HAP-1 (cell line): ENCODE measurements around the gene PTGER4.
"Not testable (repeated sequence)": the region's sequence is repeated elsewhere in the genome, so short reads cannot be mapped to it uniquely, and the experiment has no call there.

Experiments used
- DNase-seq, 2 experiments: peaks; one replicate each; pipeline ENCODE4 v3.0.0-alpha.2; 2016 to 2020; ENCODE audit warnings: low spot score in 2 of 2
- H3K27me3 ChIP-seq: fragments of 250-450 bp; sonication (Bioruptor Pico); 2 replicates; pipeline ENCODE4 v1.5.1; 2020; ENCODE audit warnings: low read depth, mild to moderate bottlenecking, moderate library complexity
- H3K36me3 ChIP-seq: fragments of 250-450 bp; sonication (Bioruptor Pico); replicated peaks from 2 replicates; pipeline ENCODE4 v1.5.1; 2020; ENCODE audit warnings: mild to moderate bottlenecking
- H3K4me1 ChIP-seq: fragments of 250-450 bp; sonication (Bioruptor Pico); 2 replicates; pipeline ENCODE4 v1.5.1; 2020; ENCODE audit warnings: mild to moderate bottlenecking
- H3K4me3 ChIP-seq: fragments of 250-450 bp; sonication (Bioruptor Pico); 2 replicates; pipeline ENCODE4 v1.5.1; 2020; ENCODE audit warnings: mild to moderate bottlenecking, moderate library complexity
- H3K9me3 ChIP-seq: fragments of 250-450 bp; sonication (Bioruptor Pico); 2 replicates; pipeline ENCODE4 v1.5.1; 2020; ENCODE audit warnings: mild to moderate bottlenecking, moderate library complexity
- in situ Hi-C: fragments of 300-500 bp; cut with MboI; formaldehyde crosslinking; loops from 3 replicates; pipeline ENCODE4 v1.14.3; 2020; ENCODE audit warnings: low sequenced_read_pairs, inconsistent platforms, mixed read lengths

The PTGER4 gene

DNA sequence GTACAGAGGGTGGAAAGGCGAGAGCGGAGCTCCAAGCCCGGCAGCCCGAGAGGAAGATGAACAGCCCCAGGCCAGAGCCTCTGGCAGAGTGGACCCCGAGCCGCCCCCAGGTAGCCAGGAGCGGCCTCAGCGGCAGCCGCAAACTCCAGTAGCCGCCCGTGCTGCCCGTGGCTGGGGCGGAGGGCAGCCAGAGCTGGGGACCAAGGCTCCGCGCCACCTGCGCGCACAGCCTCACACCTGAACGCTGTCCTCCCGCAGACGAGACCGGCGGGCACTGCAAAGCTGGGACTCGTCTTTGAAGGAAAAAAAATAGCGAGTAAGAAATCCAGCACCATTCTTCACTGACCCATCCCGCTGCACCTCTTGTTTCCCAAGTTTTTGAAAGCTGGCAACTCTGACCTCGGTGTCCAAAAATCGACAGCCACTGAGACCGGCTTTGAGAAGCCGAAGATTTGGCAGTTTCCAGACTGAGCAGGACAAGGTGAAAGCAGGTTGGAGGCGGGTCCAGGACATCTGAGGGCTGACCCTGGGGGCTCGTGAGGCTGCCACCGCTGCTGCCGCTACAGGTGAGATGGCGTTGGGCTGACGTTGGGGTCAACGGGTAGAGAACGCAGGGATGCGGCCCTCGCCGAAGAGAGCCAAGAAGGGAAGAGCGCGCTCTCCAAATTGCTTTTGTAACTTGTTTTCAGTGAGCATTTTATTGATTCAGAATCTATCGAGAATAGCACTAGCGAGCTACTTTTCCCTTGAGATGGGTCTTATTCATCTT, at the start of gene PTGER4:
TSS of gene PTGER4 (plus strand) at position 3 of the 769 bp plus-strand sequence. CDS start 1,079 bp downstream, outside the sequence.
- no peak for DNase-seq
- no peaks in the 10 kb centered on the region for H3K9me3 ChIP-seq
- peaks cover 4% of the 10 kb centered on the region; the same call in 1 of the 2 replicates for H3K4me1 ChIP-seq
- H3K27me3 ChIP-seq, result no peaks in the 10 kb centered on the region
- in situ Hi-C loops, result loop anchor here (25.0 kb wide), 3 partner anchors 743 to 1093 kb away; no protein-coding TSS in a partner anchor
- H3K36me3 ChIP-seq, result no peaks in the 10 kb centered on the region
- H3K4me3 ChIP-seq, result peak within 1 kb of the TSS; percentile 64

DNA sequence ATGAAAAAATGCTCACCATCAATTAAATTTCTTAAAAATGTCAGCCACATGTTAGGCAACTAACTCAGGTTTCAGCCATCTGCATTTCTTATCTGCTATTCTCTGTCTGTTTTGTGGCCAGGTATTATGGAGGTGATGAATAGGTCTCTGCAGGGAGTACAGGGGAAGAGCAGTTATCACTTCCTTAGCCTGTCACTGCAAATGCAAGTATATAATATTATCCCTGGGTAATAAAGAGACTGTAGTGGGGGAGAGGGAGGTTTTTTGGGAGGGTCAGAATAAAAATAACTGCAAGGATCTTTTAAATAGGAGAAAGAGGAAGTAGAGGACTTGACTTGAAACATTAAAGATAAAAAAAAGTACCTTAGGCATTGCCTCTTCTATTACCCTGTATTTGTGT, 49.6 kb upstream of the PTGER4 start:
- Histone ChIP-seq H3K4me1 (no peaks in the 10 kb centered on the region), H3K36me3 (no peaks in the 10 kb centered on the region)

DNA sequence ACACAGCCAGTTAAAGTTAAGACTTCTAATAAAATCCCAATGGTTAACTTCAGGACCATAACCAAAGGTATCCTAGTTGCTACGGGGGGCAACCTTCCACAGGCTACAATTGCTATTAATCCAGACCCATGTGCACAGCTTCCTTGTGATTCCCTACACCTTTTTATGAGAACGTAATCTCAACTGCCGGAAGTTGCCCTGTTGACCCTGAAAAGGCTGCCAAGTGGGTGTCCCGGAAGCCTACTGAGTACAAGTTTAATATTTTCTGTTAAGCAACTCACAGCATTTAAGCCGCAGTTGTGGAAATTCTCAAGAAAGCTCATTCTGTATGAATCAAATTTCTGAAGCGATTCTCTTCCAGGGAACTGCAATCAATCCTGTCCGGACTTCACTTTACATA, 48.5 kb upstream of the PTGER4 start:
- H3K9me3 ChIP-seq, result no peaks in the 10 kb centered on the region
- no peaks in the 10 kb centered on the region for H3K36me3 ChIP-seq
- DNase-seq, result no peak
- H3K27me3 ChIP-seq, result no peaks in the 10 kb centered on the region
- H3K4me1 ChIP-seq, result no peaks in the 10 kb centered on the region
- H3K4me3 ChIP-seq, result no peak overlapping the region
- in situ Hi-C loops, result no loop called here

More for the DNA sequence above, 49.6 kb upstream of the PTGER4 start:
- in situ Hi-C loops, result no loop called here
- Histone ChIP-seq H3K27me3 (no peaks in the 10 kb centered on the region), H3K4me3 (no peak overlapping the region), H3K9me3 (no peaks in the 10 kb centered on the region)
- DNase-seq, result no peak

DNA sequence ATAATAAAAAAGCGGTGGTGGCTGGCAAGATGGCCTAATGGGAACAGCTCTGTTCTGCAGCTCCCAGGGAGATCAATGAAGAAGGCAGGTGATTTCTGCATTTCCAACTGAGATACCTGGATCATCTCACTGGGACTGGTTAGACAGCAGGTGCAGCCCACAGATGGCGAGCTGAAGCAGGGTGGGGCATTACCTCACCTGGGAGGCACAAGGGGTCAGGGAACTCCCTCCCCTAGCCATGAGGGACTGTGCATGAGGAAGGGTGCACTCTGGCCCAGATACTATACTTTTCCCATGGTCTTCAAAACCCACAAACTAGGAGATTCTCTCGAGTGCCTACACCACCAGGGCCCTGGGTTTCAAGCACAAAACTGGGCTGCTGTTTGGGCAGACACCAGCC, 45.6 kb upstream of the PTGER4 start:
- Histone ChIP-seq H3K4me3 (no peak overlapping the region), H3K9me3 (no peaks in the 10 kb centered on the region), H3K4me1 (no peaks in the 10 kb centered on the region), H3K36me3 (no peaks in the 10 kb centered on the region), H3K27me3 (no peaks in the 10 kb centered on the region)
- in situ Hi-C loops, result no loop called here
- DNase-seq, result no peak

DNA sequence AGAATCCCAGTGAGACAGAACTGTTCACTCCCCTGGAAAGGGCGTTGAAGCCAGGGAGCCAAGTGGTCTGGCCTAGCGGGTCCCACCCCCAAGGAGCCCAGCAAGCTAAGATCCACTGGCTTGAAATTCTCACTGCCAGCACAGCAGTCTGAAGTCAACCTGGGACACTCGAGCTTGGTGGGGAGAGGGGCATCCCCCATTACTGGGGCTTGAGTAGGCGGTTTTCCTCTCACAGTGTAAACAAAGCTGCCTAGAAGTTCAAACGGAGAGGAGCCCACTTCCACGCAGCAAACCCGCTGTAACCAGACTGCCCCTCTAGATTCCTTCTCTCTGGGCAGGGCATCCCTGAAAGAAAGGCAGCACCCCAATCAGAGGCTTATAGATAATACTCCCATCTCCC, 45.1 kb upstream of the PTGER4 start:
- no peak overlapping the region for H3K4me3 ChIP-seq
- in situ Hi-C loops, result no loop called here
- no peaks in the 10 kb centered on the region for H3K9me3 ChIP-seq
- H3K4me1 ChIP-seq, result no peaks in the 10 kb centered on the region
- DNase-seq, result no peak
- H3K27me3 ChIP-seq, result no peaks in the 10 kb centered on the region
- H3K36me3 ChIP-seq, result no peaks in the 10 kb centered on the region

DNA sequence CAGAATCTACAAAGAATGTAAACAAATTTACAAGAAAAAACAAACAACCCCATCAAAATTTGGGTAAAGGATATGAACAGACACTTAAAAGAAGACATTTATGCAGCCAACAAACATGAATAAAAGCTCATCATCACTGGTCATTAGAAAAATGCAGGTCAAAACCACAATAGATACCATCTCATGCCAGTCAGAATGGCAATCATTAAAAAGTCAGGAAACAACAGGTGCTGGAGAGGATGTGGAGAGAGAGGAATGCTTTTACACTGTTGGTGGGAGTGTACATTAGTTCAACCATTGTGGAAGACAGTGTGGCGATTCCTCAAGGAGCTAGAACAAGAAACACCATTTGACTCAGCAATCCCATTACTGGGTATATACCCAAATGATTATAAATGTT, 40.2 kb upstream of the PTGER4 start:
- DNase-seq, H3K9me3 ChIP-seq, H3K36me3 ChIP-seq, H3K4me1 ChIP-seq, in situ Hi-C loops, H3K27me3 ChIP-seq, H3K4me3 ChIP-seq: not testable (repeated sequence)

DNA sequence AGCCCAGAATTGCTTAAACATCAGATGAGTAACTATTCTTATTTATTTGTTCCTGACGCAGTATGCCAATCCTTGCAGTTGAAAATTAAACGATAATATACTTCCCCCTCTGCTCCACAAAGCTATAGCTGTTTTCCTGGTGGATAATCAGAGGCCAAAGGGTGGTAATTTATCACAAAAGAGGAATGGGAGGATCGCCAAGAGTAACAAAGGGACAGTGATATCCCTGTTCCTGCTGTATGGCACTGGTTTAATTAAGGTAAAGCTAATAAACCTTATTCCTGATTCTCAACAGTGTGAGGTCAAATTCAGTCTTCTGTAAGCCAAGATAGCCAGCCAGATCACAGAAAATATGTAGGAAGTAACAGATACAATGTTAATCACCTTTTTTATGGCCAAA, 33.4 kb upstream of the PTGER4 start:
- no peak for DNase-seq
- Histone ChIP-seq H3K4me1 (no peaks in the 10 kb centered on the region), H3K27me3 (0 out of 2 replicates have a peak, but pooled peaks cover 3% of the 10 kb centered on the region), H3K4me3 (no peak overlapping the region), H3K9me3 (no peaks in the 10 kb centered on the region), H3K36me3 (no peaks in the 10 kb centered on the region)
- in situ Hi-C loops, result no loop called here

DNA sequence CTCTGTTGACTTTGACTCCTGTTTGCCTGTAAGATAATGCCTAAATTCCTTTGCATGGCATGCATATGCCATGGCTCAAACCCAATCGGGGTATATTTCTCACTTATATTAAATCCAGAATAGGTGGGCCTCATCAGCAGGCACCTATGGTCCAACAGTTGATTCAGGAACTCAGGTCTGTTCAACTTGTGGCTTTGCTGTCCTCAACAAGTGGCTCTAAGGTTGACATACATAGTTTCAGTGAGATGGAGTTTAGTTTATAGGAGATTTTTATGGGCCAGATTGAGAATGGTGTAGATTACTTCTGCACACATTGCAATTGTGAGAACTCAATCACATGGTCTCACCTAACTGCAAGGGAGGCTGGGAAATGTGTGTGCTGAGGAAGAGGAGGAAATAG, 31.6 kb upstream of the PTGER4 start:
- in situ Hi-C loops, result no loop called here
- 0 out of 2 replicates have a peak, but pooled peaks cover 3% of the 10 kb centered on the region for H3K27me3 ChIP-seq
- no peak for DNase-seq
- H3K36me3 ChIP-seq, result no peaks in the 10 kb centered on the region
- H3K4me3 ChIP-seq, result no peak overlapping the region
- H3K4me1 ChIP-seq, result no peaks in the 10 kb centered on the region
- H3K9me3 ChIP-seq, result no peaks in the 10 kb centered on the region

DNA sequence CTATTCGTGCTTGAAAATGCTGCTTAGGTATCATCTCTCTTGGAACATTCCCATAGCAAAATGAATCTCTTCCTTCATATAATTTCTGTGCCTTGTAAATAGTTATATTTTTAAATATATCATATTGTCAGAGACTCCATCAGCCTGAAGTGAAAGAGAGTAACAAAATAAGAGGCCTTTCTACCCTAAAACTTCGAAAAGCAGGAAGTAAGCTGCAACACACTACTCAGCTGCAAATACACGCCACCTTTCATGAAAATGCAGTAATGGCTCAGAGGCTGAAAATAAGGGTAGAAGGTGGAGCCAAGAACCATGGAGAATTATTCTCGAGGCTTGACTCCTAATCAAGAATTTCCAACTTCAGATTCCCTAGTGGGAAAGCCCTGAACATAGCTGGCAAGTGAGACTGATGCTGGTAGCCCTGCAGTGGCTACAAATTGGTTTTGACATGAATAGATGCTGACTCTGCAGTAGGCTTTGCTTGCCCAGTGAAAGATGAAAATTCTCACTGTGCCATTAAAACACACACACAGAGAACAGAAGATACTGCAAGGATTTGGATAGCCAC, 30.2 kb upstream of the PTGER4 start:
- H3K9me3 ChIP-seq, result no peaks in the 10 kb centered on the region
- H3K27me3 ChIP-seq, result 0 out of 2 replicates have a peak, but pooled peaks cover 3% of the 10 kb centered on the region
- in situ Hi-C loops, result no loop called here
- no peak for DNase-seq
- H3K36me3 ChIP-seq, result no peaks in the 10 kb centered on the region
- no peak overlapping the region for H3K4me3 ChIP-seq
- H3K4me1 ChIP-seq, result no peaks in the 10 kb centered on the region

DNA sequence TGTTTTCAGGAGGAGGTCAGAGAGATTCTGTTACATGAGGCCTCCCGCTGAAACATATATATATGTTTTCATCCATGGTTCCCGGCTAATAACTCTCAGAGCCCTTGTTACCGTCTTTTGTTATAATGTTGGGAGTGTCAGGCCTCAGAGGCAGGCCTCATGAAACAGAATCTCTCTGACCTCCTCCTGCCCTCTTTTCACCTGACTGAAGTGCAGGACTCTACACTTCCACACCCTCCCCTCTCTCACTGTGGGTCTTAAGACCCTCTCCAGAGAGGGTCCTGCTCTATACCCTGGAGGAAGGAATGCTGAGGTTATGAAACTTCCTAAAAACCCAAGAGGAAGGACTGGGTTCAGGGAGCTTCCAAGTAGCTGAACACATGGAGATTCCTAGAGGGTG, 28.5 kb upstream of the PTGER4 start:
- Histone ChIP-seq H3K27me3 (0 out of 2 replicates have a peak, but pooled peaks cover 3% of the 10 kb centered on the region), H3K4me1 (no peaks in the 10 kb centered on the region), H3K36me3 (no peaks in the 10 kb centered on the region), H3K4me3 (no peak overlapping the region), H3K9me3 (no peaks in the 10 kb centered on the region)
- no peak for DNase-seq
- in situ Hi-C loops, result no loop called here

DNA sequence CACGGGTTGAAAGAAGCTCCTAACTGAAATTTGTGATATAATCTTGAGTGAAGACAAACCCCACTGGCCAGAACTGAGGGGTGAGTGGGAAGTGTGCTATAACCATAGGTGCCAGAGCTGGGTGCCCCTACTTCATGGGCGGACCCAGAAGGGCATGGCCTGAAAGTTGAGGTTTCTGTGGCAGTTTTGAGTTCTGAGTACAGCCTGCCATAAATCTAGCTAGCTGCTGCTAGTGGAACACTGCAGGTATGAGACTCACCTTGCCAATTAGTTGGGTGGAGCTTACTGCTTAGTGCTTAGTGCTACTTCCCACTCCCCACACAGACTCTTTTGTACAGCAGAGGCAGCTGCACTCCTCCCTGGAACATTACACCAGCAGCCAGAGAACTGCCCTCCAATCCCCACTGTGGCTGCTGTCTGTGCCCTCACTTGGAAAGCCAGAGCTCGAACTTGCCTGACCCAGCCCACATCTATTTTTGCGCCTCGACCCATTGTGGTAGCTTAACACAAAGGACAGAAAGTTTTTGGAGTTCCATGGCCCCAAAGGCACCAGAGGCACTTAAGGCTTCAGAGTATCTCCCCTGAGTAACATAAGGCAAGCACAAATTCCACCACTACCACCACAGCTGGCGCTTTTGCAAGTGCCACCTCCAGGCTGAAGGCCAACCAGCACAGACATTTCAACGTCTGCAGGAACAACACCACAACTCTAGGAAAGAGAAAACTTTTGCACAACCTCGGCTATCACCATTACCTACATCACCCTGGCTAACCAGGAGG, 27.1 kb upstream of the PTGER4 start:
- Histone ChIP-seq H3K36me3 (no peaks in the 10 kb centered on the region), H3K27me3 (0 out of 2 replicates have a peak, but pooled peaks cover 3% of the 10 kb centered on the region), H3K9me3 (no peaks in the 10 kb centered on the region), H3K4me1 (no peaks in the 10 kb centered on the region), H3K4me3 (no peak overlapping the region)
- no peak for DNase-seq
- in situ Hi-C loops, result no loop called here

DNA sequence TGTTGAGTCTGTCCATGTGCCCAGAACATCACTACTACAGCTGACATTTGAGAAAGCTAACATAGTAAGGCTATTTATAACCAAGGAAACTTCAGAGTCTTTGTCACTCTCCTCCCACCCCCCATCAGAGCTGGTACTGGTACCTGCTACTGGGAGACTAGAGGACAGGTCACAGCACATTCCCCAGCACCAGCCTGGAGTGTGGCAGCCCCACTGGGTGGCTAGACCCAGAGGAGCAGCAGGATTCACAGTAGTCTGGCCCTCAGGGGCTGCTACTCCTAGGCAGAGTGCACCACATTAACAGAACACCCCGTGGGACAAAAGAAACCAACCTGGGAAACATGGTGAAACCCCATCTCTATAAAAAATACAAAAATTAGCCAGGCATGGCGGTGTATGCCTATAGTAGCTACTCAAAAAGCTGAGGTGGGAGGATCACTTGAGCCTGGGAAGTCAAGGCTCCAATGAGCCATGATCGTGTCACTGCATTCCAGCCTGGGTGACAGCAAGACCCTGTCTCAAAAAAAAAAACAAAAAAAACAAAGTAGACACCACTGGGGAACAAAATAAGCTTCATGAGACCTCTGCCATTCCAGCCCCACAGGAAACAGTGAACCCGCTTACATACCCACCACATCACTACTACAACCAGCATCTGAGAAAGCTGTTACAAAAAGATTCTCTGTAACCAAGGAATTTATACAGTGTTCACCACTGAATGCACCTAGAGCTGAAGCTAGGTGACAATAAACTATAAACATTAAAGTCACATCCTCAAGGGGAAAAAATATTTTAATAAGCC, 26.3 kb upstream of the PTGER4 start:
- no peak for DNase-seq
- no peaks in the 10 kb centered on the region for H3K36me3 ChIP-seq
- in situ Hi-C loops, result no loop called here
- no peaks in the 10 kb centered on the region for H3K4me1 ChIP-seq
- H3K4me3 ChIP-seq, result no peak overlapping the region
- 0 out of 2 replicates have a peak, but pooled peaks cover 3% of the 10 kb centered on the region for H3K27me3 ChIP-seq
- no peaks in the 10 kb centered on the region for H3K9me3 ChIP-seq

DNA sequence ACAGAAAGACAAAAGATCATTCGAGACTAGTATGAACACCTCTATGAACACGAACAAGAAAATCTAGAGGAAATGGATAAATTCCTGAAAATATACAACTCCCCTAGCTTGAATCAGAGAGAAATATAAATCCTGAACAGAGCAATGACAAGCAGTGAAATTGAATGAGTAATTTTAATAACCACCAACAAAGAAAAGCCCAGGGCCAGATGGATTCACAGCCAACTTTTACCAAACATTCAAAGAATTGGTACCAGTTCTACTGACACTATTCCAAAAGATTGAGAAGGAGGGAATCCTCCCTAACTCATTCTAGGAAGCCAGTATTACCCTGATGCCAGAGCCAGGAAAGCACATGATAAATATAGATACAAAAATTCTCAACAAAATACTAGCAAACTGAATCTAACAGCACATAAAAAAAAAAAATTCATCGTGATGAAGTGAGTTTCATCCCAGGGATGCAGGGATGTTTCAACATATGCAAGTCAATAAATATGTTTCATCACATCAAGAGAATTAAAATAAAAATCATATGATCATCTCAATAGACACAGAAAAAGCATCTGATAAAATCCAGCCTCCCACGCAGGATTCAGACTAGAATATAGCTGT, 25.2 kb upstream of the PTGER4 start:
- no peak for DNase-seq
- no peaks in the 10 kb centered on the region for H3K9me3 ChIP-seq
- no peak overlapping the region for H3K4me3 ChIP-seq
- H3K36me3 ChIP-seq, result no peaks in the 10 kb centered on the region
- in situ Hi-C loops, result no loop called here
- H3K4me1 ChIP-seq, result no peaks in the 10 kb centered on the region
- H3K27me3 ChIP-seq, result 0 out of 2 replicates have a peak, but pooled peaks cover 3% of the 10 kb centered on the region
